CD8-positive, alpha-beta memory T cell (primary cell): Measurements from ENCODE around the gene DTNB. TPM values are rescaled to one million over a fixed set of nuclear protein-coding genes. Genes with fewer than 3 reads are reported as not detected.

Source experiments
- CTCF ChIA-PET: fragments of 350-600 bp; sonication (Branson Sonifier 250); formaldehyde crosslinking; loops from one replicate; lab custom pipeline; 2021; ENCODE audit warnings: antibody characterized with exemption; lab: Charles Lee
- POLR2A ChIA-PET: fragments of 350-600 bp; sonication (Branson Sonifier 250); formaldehyde crosslinking; loops from one replicate; lab custom pipeline; 2021; ENCODE audit warnings: antibody characterized with exemption; lab: Charles Lee
- DNase-seq, 5 donors: peaks; one replicate each; pipeline versions ENCODE4 v3.0.0 to v3.0.0-alpha.2; 2020 to 2022; ENCODE audit warnings: mixed read lengths in 1 of 5
- H3K27ac ChIP-seq: one replicate; pipeline ENCODE4 v1.7.0; 2013; ENCODE audit warnings: low read depth, mild to moderate bottlenecking, low read length, moderate library complexity
- H3K27me3 ChIP-seq: 2 replicates; pipeline ENCODE4 v1.7.0; 2013; ENCODE audit warnings: low read length, mild to moderate bottlenecking; ENCODE audit not compliant: insufficient read depth, poor library complexity, severe bottlenecking
- H3K36me3 ChIP-seq: 2 replicates; pipeline ENCODE4 v1.7.0; 2013; ENCODE audit warnings: mild to moderate bottlenecking, low read length, moderate library complexity; ENCODE audit not compliant: insufficient read depth
- H3K4me1 ChIP-seq: 2 replicates; pipeline ENCODE4 v1.7.0; 2013; ENCODE audit warnings: mild to moderate bottlenecking, low read length, moderate library complexity; ENCODE audit not compliant: insufficient read depth
- H3K4me3 ChIP-seq: 2 replicates; pipeline ENCODE4 v1.7.0; 2013; ENCODE audit warnings: mild to moderate bottlenecking, low read length
- H3K9me3 ChIP-seq: 2 replicates; pipeline ENCODE4 v1.7.0; 2013; ENCODE audit warnings: mild to moderate bottlenecking, low read length
- H3K27ac Mint-ChIP-seq, 8 donors: one replicate each; pipeline ENCODE4 v1.8.0; 2020 to 2021; ENCODE audit warnings: mixed read lengths in 8 of 8, mild to moderate bottlenecking in 6 of 8, inconsistent platforms in 3 of 8, moderate library complexity in 3 of 8
- H3K27me3 Mint-ChIP-seq, 2 donors: one replicate each; pipeline ENCODE4 v1.8.0; 2020 to 2021; ENCODE audit warnings: mixed read lengths in 2 of 2, mild to moderate bottlenecking in 1 of 2, moderate library complexity in 1 of 2
- H3K36me3 Mint-ChIP-seq, 3 donors: one replicate each; pipeline ENCODE4 v1.8.0; 2020 to 2021; ENCODE audit warnings: mixed read lengths in 3 of 3, inconsistent platforms in 1 of 3, mild to moderate bottlenecking in 1 of 3
- H3K4me1 Mint-ChIP-seq, 3 donors: one replicate each; pipeline ENCODE4 v1.8.0; 2020 to 2021; ENCODE audit warnings: mixed read lengths in 3 of 3, inconsistent platforms in 1 of 3, mild to moderate bottlenecking in 1 of 3
- H3K4me3 Mint-ChIP-seq, 7 donors: one replicate each; pipeline ENCODE4 v1.8.0; 2020 to 2021; ENCODE audit warnings: mixed read lengths in 7 of 7, mild to moderate bottlenecking in 6 of 7, moderate library complexity in 4 of 7, inconsistent platforms in 2 of 7
- H3K9me3 Mint-ChIP-seq, 5 donors: one replicate each; pipeline ENCODE4 v1.8.0; 2020 to 2022; ENCODE audit warnings: mixed read lengths in 5 of 5, mild to moderate bottlenecking in 3 of 5, moderate library complexity in 2 of 5, inconsistent platforms in 1 of 5
- polyA plus RNA-seq: library from polyadenylated mRNA; unstranded; fragments of 300-500 nt; fragmentation: Illumina TruSeq; gene quantifications from one replicate; pipeline ENCODE4 v1.2.3, GENCODE V29; 2021
- total RNA-seq, 2 experiments: library from RNA; stranded (reverse); gene quantifications; one replicate each; pipeline ENCODE4 v1.2.3, GENCODE V29; 2021

The DTNB gene
- total and polyA plus RNA-seq, 3 experiments from 2014 or later = 15.2 to 19.4 (median 16.8) TPM

DNA sequence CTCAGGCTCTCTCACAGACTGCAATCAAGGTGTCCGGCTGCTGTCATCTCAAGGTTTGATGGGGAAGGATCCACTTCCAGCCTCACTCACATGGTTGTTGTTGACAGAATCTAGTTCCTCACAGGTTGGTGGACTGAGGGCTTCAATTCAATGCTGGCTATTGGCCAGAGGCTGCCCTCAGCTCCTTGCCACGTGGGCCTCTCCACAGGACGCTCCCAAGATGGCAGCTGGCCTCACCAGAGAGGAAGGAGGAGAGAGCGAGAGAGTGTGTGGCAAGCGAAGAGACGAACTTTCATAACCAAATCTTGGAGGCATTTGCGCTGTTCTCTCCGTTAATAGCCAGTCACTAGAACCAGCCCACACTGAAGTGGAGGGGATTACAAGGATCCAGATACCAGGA, 318.1 kb downstream of the DTNB start:
- no peaks in the 10 kb centered on the region for H3K9me3 ChIP-seq
- Mint-ChIP-seq H3K27me3 (peaks cover 10 to 14% of the 10 kb centered on the region in 2 donors), H3K27ac (no peak overlapping the region), H3K36me3 (peaks cover 0 to 6% (median 2%) of the 10 kb centered on the region in 3 donors), H3K4me1 (peaks cover 0 to 6% (median 2%) of the 10 kb centered on the region in 3 donors), H3K9me3 (no peaks in the 10 kb centered on the region), H3K4me3 (no peak overlapping the region)
- H3K4me1 ChIP-seq = no peaks in the 10 kb centered on the region
- H3K36me3 ChIP-seq = no peaks in the 10 kb centered on the region
- peak in 1 of 5 donors; percentile 23 for DNase-seq
- POLR2A ChIA-PET = no interaction called here
- H3K27me3 ChIP-seq = no peaks in the 10 kb centered on the region
- H3K4me3 ChIP-seq = no peak overlapping the region
- CTCF ChIA-PET = no interaction called here
- H3K27ac ChIP-seq = no peak overlapping the region

DNA sequence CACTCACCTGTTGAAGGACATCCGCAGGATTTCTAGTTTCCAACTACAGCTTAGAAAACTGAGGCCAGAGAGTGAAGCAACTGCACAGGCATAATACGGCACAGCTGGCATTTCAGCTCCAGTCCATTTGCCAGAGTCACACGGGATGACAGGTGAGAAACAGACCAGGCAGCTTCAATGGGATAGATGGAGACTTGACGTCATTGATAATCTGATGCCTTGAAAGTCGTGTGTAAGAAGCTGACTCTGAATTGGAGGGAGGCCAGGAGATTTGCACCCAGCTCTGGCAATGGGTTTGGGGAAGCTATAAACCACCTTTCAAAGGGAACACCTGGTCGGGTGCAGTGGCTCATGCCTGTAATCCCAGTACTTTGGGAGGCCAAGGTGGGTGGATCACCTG, 319.3 kb downstream of the DTNB start:
- Mint-ChIP-seq H3K4me3 (no peak overlapping the region), H3K36me3 (peaks cover 0 to 6% (median 2%) of the 10 kb centered on the region in 3 donors), H3K4me1 (peaks cover 0 to 6% (median 6%) of the 10 kb centered on the region in 3 donors), H3K9me3 (no peaks in the 10 kb centered on the region), H3K27ac (no peak overlapping the region), H3K27me3 (peaks cover 10 to 14% of the 10 kb centered on the region in 2 donors)
- H3K27me3 ChIP-seq = no peaks in the 10 kb centered on the region
- H3K9me3 ChIP-seq = no peaks in the 10 kb centered on the region
- no peak for DNase-seq
- no peaks in the 10 kb centered on the region for H3K4me1 ChIP-seq
- H3K36me3 ChIP-seq = no peaks in the 10 kb centered on the region
- no peak overlapping the region for H3K27ac ChIP-seq
- H3K4me3 ChIP-seq = no peak overlapping the region
- POLR2A ChIA-PET = no interaction called here
- CTCF ChIA-PET = interaction anchor here (1.0 to 2.3 kb wide), 3 partner anchors 8 to 14 kb away, joined by 3 to 14 read pairs (median 3); no protein-coding TSS in a partner anchor

DNA sequence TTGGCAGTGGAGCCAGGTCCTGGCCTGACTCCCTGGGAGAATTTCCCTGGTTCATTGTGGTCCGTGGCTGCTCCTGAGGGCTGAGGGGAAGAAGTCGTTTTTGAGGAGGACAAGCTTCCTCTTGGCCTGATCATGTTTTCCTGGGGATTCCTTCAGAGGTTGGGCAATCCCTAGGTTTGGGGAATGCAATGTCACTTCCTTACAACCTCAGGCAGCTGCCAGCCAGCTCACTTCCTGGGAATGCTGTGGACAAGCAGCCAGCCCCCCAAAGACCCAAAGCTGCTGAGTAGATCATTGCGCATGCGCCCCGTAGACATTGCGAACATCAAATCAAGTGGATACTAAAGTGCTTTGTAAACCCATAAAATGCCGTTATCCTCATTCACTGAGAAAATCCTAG, 324.0 kb downstream of the DTNB start:
- ChIA-PET CTCF (interaction anchor here (1.6 to 2.6 kb wide), 2 partner anchors 13 to 27 kb away, joined by 4 to 12 read pairs; no protein-coding TSS in a partner anchor), POLR2A (no interaction called here)

DNA sequence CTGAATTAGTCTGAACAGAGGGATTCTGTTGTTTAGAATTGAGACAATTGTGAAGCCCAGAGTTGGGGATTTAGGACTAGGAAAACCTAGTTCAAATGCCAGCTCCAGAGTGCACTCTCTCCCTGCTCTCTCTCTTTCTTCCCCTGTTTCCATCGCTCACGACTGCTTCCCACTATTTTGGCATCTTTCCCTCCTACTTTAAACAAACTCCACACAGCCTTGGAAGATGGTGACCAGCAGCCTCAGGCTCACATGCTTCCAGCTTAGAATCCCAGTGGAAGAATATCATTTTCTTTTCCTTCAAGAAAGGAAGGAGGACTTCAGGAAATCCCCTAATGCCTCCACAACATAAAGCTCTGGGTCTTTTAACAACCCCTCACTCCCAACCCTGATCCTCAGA, 325.5 kb downstream of the DTNB start:
- Histone ChIP-seq H3K9me3 (no peaks in the 10 kb centered on the region), H3K4me3 (no peak overlapping the region), H3K36me3 (no peaks in the 10 kb centered on the region), H3K4me1 (peaks cover under 1% of the 10 kb centered on the region), H3K27ac (no peak overlapping the region), H3K27me3 (no peaks in the 10 kb centered on the region)
- DNase-seq = no peak
- Mint-ChIP-seq H3K9me3 (no peaks in the 10 kb centered on the region), H3K36me3 (peaks cover 0 to 6% (median 2%) of the 10 kb centered on the region in 3 donors), H3K27me3 (peaks cover 9 to 10% of the 10 kb centered on the region in 2 donors), H3K4me1 (peaks cover 11 to 14% (median 14%) of the 10 kb centered on the region in 3 donors), H3K4me3 (no peak overlapping the region), H3K27ac (no peak overlapping the region)
- CTCF ChIA-PET = interaction anchor here (0.8 to 1.3 kb wide), 3 partner anchors 15 to 71 kb away, joined by 3 to 7 read pairs (median 3); no protein-coding TSS in a partner anchor
- POLR2A ChIA-PET = interaction anchor here (0.6 kb wide), 1 partner anchor 13 kb away, joined by 3 read pairs; no protein-coding TSS in a partner anchor

More for the DNA sequence above, 324.0 kb downstream of the DTNB start:
- no peak for DNase-seq
- Histone ChIP-seq H3K27me3 (no peaks in the 10 kb centered on the region), H3K36me3 (no peaks in the 10 kb centered on the region), H3K4me1 (no peaks in the 10 kb centered on the region), H3K9me3 (no peaks in the 10 kb centered on the region), H3K27ac (no peak overlapping the region), H3K4me3 (no peak overlapping the region)
- peaks cover 0 to 6% (median 2%) of the 10 kb centered on the region in 3 donors for H3K36me3 Mint-ChIP-seq
- H3K4me1 Mint-ChIP-seq = peaks cover 11 to 14% (median 14%) of the 10 kb centered on the region in 3 donors
- no peaks in the 10 kb centered on the region for H3K9me3 Mint-ChIP-seq
- no peak overlapping the region for H3K4me3 Mint-ChIP-seq
- no peak overlapping the region for H3K27ac Mint-ChIP-seq
- H3K27me3 Mint-ChIP-seq = peaks cover 9 to 14% of the 10 kb centered on the region in 2 donors

DNA sequence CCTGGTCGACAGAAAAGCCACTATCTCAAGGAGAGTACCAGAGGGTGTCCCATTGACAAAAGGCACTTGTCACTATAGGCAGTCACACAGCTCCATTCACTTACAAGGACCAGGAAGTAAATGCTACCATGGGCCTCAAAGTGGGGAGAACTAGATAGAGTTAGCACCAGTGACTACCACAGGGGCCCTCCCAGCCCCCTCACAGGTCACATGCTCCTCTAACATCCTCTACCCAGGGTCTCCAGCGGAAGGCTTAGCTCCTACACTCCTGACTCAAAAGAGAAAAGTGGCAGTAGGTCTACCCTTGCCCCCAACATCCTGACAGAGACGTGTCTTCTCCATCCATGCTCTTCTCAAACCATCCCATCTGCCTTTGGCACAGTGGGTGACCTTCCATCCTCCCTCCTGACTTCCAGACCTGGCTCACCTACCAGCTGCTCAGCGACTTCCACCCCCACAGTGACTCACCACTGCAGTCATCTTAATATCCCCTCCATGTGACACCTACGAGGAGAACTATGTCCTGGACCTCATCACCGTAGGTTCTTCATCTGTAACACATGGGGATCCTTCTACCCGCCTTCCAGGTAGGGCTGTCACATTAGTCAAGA, 326.1 kb downstream of the DTNB start:
- peak overlapping the region in 3 of 8 donors; percentile 0 to 16 (median 1) for H3K27ac Mint-ChIP-seq
- CTCF ChIA-PET = interaction anchor here (0.8 to 1.3 kb wide), 3 partner anchors 15 to 70 kb away, joined by 3 to 7 read pairs (median 3); no protein-coding TSS in a partner anchor
- H3K27me3 ChIP-seq = no peaks in the 10 kb centered on the region
- H3K36me3 Mint-ChIP-seq = peaks cover 0 to 2% (median 1%) of the 10 kb centered on the region in 3 donors
- no peaks in the 10 kb centered on the region for H3K9me3 Mint-ChIP-seq
- peak overlapping the region in 1 of 7 donors; percentile 35 for H3K4me3 Mint-ChIP-seq
- H3K36me3 ChIP-seq = no peaks in the 10 kb centered on the region
- H3K27ac ChIP-seq = no peak overlapping the region
- peaks cover 10 to 16% (median 13%) of the 10 kb centered on the region in 3 donors for H3K4me1 Mint-ChIP-seq
- H3K27me3 Mint-ChIP-seq = peaks cover 6% of the 10 kb centered on the region in 2 donors
- no peak overlapping the region for H3K4me3 ChIP-seq
- peaks cover 5% of the 10 kb centered on the region for H3K4me1 ChIP-seq
- POLR2A ChIA-PET = interaction anchor here (0.6 kb wide), 1 partner anchor 13 kb away, joined by 3 read pairs; no protein-coding TSS in a partner anchor
- no peak for DNase-seq
- H3K9me3 ChIP-seq = no peaks in the 10 kb centered on the region

DNA sequence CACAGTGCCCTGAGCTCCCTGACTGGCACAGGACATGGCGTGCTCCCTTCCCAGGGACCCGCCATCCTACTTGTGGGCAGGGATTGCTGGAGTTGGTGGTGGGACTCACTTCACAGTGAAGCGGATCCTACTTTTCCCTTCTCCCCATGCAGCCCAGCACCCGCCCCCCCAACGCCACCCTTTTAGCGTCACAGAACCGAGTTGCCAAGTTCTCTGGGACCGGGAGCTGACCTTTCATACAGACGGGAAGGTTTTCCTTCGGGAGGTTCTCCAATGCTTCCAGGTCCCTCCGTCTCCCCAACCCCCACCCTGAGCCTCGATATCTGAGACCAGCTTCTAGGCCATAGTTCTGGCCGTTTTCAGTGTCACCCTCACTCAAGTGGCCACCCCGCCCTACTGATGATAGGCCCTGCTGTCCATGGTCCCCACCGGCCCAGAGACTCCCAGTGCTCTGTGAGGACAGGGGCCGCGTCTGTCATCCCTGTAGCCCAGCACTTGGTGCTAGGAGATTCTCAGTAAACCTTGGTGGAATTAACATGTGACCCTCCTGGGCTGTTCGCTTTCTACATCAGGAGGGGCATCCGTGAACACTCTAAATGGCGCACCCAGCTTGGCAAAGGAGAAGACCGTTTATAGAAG, 330.1 kb downstream of the DTNB start:
- ChIA-PET CTCF (interaction anchor here (0.7 to 3.2 kb wide), 12 partner anchors 10 to 264 kb away, joined by 3 to 13 read pairs (median 5); no protein-coding TSS in a partner anchor), POLR2A (interaction anchor here (1.0 kb wide), 2 partner anchors 33 to 67 kb away, joined by 3 to 5 read pairs; no protein-coding TSS in a partner anchor)
- Histone ChIP-seq H3K27me3 (no peaks in the 10 kb centered on the region), H3K4me3 (no peak overlapping the region), H3K4me1 (peaks cover 16% of the 10 kb centered on the region), H3K9me3 (no peaks in the 10 kb centered on the region), H3K36me3 (no peaks in the 10 kb centered on the region), H3K27ac (no peak overlapping the region)
- Mint-ChIP-seq H3K27ac (peak overlapping the region in 1 of 8 donors; percentile 57), H3K36me3 (peaks cover 0 to 1% (median 0%) of the 10 kb centered on the region in 3 donors), H3K27me3 (peaks cover 0 to 1% of the 10 kb centered on the region in 2 donors), H3K4me1 (peaks cover 21 to 26% (median 22%) of the 10 kb centered on the region in 3 donors), H3K9me3 (no peaks in the 10 kb centered on the region), H3K4me3 (peak overlapping the region; percentile 62 to 89 (median 76))
- no peak for DNase-seq

DNA sequence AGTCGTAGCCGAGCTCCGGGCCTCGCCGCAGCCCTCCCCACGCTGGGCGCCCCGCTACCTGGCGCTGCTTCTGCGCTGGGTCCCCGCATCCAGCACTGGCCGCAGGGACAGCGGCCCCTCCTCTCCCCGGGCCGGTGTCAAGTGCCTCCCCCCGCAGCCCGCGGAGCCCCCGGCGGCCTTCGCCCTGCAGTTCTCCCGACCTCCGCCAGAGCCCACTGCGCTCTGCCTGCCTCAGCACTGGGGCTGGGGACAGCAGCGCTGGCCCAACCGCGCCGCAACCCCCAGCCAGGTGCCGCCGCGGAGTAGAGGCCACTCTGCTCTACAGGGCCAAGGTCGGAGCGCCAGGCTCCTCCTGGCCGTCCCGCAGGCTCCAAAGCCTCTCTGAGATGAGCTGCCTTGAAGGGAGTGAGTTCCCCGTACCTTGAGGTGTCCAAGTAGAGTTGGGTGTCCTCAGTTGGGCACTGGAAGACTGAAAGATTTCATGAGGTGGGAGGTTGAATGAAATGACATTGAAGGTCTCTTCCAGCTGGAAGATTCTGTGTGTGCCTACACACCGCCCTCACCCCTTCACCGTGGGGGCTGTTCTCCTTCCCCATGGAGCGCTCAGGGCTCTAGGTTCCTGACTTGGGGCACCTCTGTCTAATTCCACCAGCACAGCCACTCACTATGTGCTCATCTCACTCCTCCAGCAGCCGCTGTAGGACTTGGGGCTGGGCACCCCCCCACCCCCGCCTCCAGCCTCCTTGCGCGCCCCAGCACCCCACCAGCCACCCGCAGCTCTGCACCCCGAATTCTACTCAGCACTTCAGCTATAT, 330.8 kb downstream of the DTNB start:
- Mint-ChIP-seq H3K27me3 (peaks cover 0 to 1% of the 10 kb centered on the region in 2 donors), H3K4me3 (peak overlapping the region; percentile 71 to 91 (median 77)), H3K27ac (peak overlapping the region in 4 of 8 donors; percentile 12 to 81 (median 42)), H3K4me1 (peaks cover 23 to 33% (median 27%) of the 10 kb centered on the region in 3 donors), H3K36me3 (peaks cover 0 to 1% (median 0%) of the 10 kb centered on the region in 3 donors), H3K9me3 (no peaks in the 10 kb centered on the region)
- H3K4me1 ChIP-seq = peaks cover 23% of the 10 kb centered on the region
- H3K36me3 ChIP-seq = no peaks in the 10 kb centered on the region
- ChIA-PET POLR2A (interaction anchor here (0.7 to 1.0 kb wide), 3 partner anchors 34 to 66 kb away, joined by 3 to 5 read pairs (median 3); no protein-coding TSS in a partner anchor), CTCF (interaction anchor here (0.7 to 3.2 kb wide), 12 partner anchors 10 to 265 kb away, joined by 3 to 13 read pairs (median 4); no protein-coding TSS in a partner anchor)
- peak; percentile 70 to 87 (median 81) for DNase-seq
- H3K27ac ChIP-seq = no peak overlapping the region
- H3K27me3 ChIP-seq = no peaks in the 10 kb centered on the region
- H3K9me3 ChIP-seq = no peaks in the 10 kb centered on the region
- H3K4me3 ChIP-seq = peak overlapping the region; percentile 20
